PFSK-1 (cell line): Measurements from ENCODE around the gene TBC1D21.

Source experiments
- FOXP2 ChIP-seq: optimal IDR thresholded peaks from 2 replicates; pipeline ENCODE3; 2011; ENCODE audit warnings: borderline replicate concordance, control low read depth, inconsistent platforms; ENCODE audit not compliant: insufficient read depth; ENCODE audit errors: extremely low read length, extremely low read depth
- POLR2AphosphoS5 ChIP-seq: IDR thresholded peaks from 2 replicates; pipeline ENCODE4 v1.6.1; 2012; ENCODE audit warnings: low read depth, mild to moderate bottlenecking, control low read depth, low read length, moderate library complexity
- REST ChIP-seq, 2 experiments: IDR thresholded peaks; 2 replicates each; pipeline versions ENCODE4 v1.6.1 to v1.8.0; 2011 to 2012; ENCODE audit warnings: low read depth in 2 of 2, low read length in 2 of 2, control low read depth in 1 of 2, inconsistent platforms in 1 of 2, mild to moderate bottlenecking in 1 of 2, moderate library complexity in 1 of 2; ENCODE audit not compliant: insufficient read depth in 1 of 2
- SIN3A ChIP-seq: IDR thresholded peaks from 2 replicates; pipeline ENCODE4 v1.6.1; 2012; ENCODE audit warnings: mild to moderate bottlenecking, low read length, moderate library complexity, borderline replicate concordance; ENCODE audit not compliant: insufficient read depth
- TAF1 ChIP-seq: IDR thresholded peaks from 2 replicates; pipeline ENCODE4 v1.6.1; 2012; ENCODE audit warnings: low read length, control low read depth, borderline replicate concordance; ENCODE audit not compliant: insufficient read depth

TBC1D21 gene

GRCh38 chr15:73909651-73910050, 36.3 kb downstream of the TBC1D21 start:
- TF ChIP-seq TAF1 = no peak
- no peak for TF ChIP-seq POLR2AphosphoS5
- no peak for TF ChIP-seq SIN3A
- no peak for TF ChIP-seq FOXP2
- no peak for TF ChIP-seq REST (IDR thresholded peaks at IDR 0.05; ENCODE audit: insufficient read depth in 1 of 2, low read depth in 2 of 2, low read length in 2 of 2)

DNA sequence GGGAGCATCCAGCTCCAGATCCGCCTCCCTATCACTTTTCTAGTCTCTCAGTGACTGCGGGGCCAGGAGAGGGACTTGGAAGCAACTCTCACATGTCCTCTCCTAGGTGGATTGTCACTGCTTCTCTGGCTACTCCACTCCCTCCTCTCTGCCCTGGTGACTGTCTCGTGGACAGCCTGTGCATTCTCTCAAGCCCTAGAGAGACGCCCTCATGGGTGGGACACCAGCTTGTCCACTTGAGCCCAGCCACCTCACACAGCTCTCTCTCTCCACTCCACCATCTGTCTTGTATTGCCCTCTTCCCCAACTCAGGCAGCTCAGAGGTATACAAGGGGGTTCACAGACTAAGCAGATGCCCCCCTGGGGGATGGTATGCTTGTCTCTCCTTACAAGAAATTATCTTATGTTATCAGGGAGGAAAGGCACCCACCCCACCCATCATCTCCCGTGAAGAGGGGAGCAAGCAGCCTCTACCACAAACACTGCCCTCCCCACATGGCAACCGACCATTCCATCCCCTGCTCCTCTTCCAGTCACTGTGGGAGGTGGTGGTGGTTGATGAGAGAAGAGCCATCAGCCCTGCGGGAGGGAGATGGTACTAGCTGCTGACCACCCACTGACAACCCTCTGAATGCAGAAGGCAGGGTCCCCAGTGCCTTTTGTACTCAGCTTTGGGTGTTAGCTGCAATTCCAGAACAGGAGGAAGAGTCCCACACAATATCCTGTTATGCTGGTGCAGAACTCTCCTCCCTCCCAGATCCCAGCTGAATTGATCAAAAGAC, 37.3 kb downstream of the TBC1D21 start:
- no peak for TF ChIP-seq TAF1
- no peak for TF ChIP-seq SIN3A
- no peak for TF ChIP-seq POLR2AphosphoS5
- peak; percentile 10 for TF ChIP-seq FOXP2

DNA sequence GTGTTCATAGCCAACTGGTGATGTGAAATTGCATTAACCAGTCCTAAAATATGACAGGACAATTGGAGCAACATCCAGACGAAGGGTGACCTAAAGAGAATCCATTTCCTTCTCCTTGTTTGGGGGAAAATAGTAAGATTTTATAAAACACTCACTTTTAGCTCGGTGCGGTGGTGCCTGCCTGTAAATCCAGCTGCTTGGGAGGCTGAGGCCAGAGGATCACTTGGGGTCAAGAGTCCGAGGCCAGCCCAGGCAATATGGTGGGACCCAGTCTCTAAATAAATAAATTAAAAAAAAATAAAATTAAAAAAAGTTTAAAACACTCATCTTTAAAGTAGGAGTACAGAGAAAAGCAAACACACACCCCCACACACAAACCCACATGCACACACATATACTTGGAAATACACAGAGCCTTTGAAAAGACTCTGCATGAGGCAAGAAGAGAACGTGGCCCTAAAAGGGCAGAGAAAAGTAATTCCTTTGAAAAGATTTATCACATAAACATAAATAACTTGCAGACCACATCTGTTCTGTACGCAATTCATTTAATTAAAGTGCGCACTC, 38.7 kb downstream of the TBC1D21 start:
- TF ChIP-seq FOXP2 (no peak), REST (IDR thresholded peaks at IDR 0.05; ENCODE audit: insufficient read depth in 1 of 2, low read depth in 2 of 2, low read length in 2 of 2) (no peak)

GRCh38 chr15:73914145-73914544, 40.8 kb downstream of the TBC1D21 start:
- no peak for TF ChIP-seq REST (IDR thresholded peaks at IDR 0.05; ENCODE audit: insufficient read depth in 1 of 2, low read depth in 2 of 2, low read length in 2 of 2)

- TF ChIP-seq SIN3A = no peak
- TF ChIP-seq FOXP2 = no peak
- TF ChIP-seq POLR2AphosphoS5 = no peak
- TF ChIP-seq TAF1 = no peak
- TF ChIP-seq REST (IDR thresholded peaks at IDR 0.05; ENCODE audit: insufficient read depth in 1 of 2, low read depth in 2 of 2, low read length in 2 of 2) = no peak
Measured at GRCh38 chr15:73915082-73915481, 41.7 kb downstream of the TBC1D21 start.
